Transverse colon (tissue), 4 donors: ENCODE results near the gene NAA16. TPM values are rescaled to one million over a fixed set of nuclear protein-coding genes. Genes with fewer than 3 reads are reported as not detected.
"Not testable (repeated sequence)": the region's sequence is repeated elsewhere in the genome, so short reads cannot be mapped to it uniquely, and the experiment has no call there.

ENCODE experiments used
- DNase-seq: peaks from one replicate; pipeline ENCODE4 v3.0.0-alpha.2; 2019
- H3K27ac ChIP-seq, 4 donors: fragments of 200-600 bp; sonication (generic); 2 replicates each; pipeline ENCODE4 v1.5.1; 2016 to 2018; ENCODE audit warnings: inconsistent platforms in 4 of 4
- H3K27me3 ChIP-seq: fragments of 200-600 bp; sonication (generic); 2 replicates; pipeline ENCODE4 v1.5.1; 2017; ENCODE audit warnings: inconsistent platforms
- H3K36me3 ChIP-seq, 4 donors: fragments of 200-600 bp; sonication (generic); 2 replicates each; pipeline ENCODE4 v1.5.1; 2017 to 2019; ENCODE audit warnings: inconsistent platforms in 4 of 4
- H3K4me1 ChIP-seq, 4 donors: fragments of 200-600 bp; sonication (generic); 2 replicates each; pipeline ENCODE4 v1.5.1; 2017 to 2020; ENCODE audit warnings: inconsistent platforms in 4 of 4
- H3K4me3 ChIP-seq, 4 donors: fragments of 200-600 bp; sonication (generic); 1 replicate in 1 of 4; 2 replicates in 3 of 4; pipeline versions ENCODE4 v1.5.1 to v1.6.1; 2017 to 2019; ENCODE audit warnings: inconsistent platforms in 4 of 4
- H3K9me3 ChIP-seq, 2 donors: fragments of 200-600 bp; sonication (generic); 2 replicates each; pipeline ENCODE4 v1.5.1; 2017 to 2019; ENCODE audit warnings: inconsistent platforms in 2 of 2
- EP300 ChIP-seq: sonication (generic); formaldehyde crosslinking; IDR thresholded peaks from one replicate; pipeline ENCODE4 v1.6.1; 2017; ENCODE audit warnings: antibody characterized with exemption, low read depth
- POLR2A ChIP-seq: fragments of 450-650 bp; IDR thresholded peaks from one replicate; pipeline ENCODE4 v1.6.1; 2016; ENCODE audit warnings: antibody characterized with exemption, mild to moderate bottlenecking, moderate library complexity
- POLR2AphosphoS5 ChIP-seq, 3 donors: sonication (generic); formaldehyde crosslinking; IDR thresholded peaks; one replicate each; pipeline ENCODE4 v1.6.1; 2016; ENCODE audit warnings: antibody characterized with exemption in 3 of 3
- WGBS, 2 donors: methylation state at CpG; one replicate each; pipeline ENCODE4 v1.1.5; 2018; ENCODE audit warnings: low coverage in 1 of 2; 5-methylcytosine and 5-hydroxymethylcytosine counted together
- in situ Hi-C, 4 donors: fragments of 200-750 bp; cut with MboI; loops; one replicate each; pipeline versions ENCODE4 v1.15.0 to v1.15.1; 2017; ENCODE audit warnings: low sequenced_read_pairs in 3 of 4, low pct_ligation_motif_present in 1 of 4, low pct_unique_long_range_greater_than_20kb in 1 of 4
- intact Hi-C: fragments of 100-400 bp; cut with DNase I; formaldehyde crosslinking; loops from one replicate; pipeline ENCODE4 v1.15.1; 2023; ENCODE audit warnings: low total_unique reads
- total RNA-seq, 4 donors: library from RNA; depleted of rRNA; stranded (reverse); fragments of >200 nt; gene quantifications; one replicate each; pipeline ENCODE4 v1.1.0, GENCODE V29; 2016
- TF ChIP-seq, protein P1 (sequence below), 5 experiments: fragments of 200-600 bp in 3 of 5; fragments of 450-650 bp in 2 of 5; sonication (generic) in 3 of 5; IDR thresholded peaks; 1 replicate in 2 of 5; 2 replicates in 3 of 5; pipeline ENCODE4 v1.5.1; 2016 to 2017; ENCODE audit warnings: antibody characterized with exemption in 5 of 5, inconsistent platforms in 3 of 5, mild to moderate bottlenecking in 2 of 5, moderate library complexity in 1 of 5

Gene NAA16
- total RNA-seq, 4 donors from 2014 or later, result 9.1 to 38.6 (median 19.6) TPM

DNA sequence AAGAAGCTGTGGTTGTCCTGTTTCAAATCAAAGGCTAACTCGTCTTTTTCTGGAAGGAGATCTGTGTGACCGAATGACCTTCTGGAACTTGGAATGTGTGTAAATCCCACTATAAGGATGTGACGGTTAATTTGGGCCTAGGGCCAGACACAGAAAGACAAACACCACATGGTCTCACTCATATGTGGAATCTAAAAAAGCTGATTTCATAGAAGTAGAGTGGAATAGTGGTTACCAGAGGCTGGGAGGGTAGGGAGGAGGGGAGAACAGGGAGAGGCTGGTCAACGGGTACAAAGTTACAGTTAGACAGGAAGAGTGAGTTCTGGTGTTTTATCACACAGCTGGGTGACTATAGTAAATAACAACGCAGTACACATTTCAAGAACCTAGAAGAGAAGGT, 107.0 kb downstream of the NAA16 start:
- no peaks in the 10 kb centered on the region for H3K4me1 ChIP-seq
- DNase-seq, result no peak
- intact Hi-C loops (no loop called here), in situ Hi-C loops (loop anchor here in 2 of 4 donors (25.0 kb wide), 3 partner anchors 219 to 694 kb away; no protein-coding TSS in a partner anchor)
- no peak overlapping the region for H3K4me3 ChIP-seq
- no peak overlapping the region for H3K27ac ChIP-seq
- H3K27me3 ChIP-seq, result no peaks in the 10 kb centered on the region
- no peaks in the 10 kb centered on the region for H3K9me3 ChIP-seq
- no peaks in the 10 kb centered on the region for H3K36me3 ChIP-seq
- TF ChIP-seq, protein P1, sequence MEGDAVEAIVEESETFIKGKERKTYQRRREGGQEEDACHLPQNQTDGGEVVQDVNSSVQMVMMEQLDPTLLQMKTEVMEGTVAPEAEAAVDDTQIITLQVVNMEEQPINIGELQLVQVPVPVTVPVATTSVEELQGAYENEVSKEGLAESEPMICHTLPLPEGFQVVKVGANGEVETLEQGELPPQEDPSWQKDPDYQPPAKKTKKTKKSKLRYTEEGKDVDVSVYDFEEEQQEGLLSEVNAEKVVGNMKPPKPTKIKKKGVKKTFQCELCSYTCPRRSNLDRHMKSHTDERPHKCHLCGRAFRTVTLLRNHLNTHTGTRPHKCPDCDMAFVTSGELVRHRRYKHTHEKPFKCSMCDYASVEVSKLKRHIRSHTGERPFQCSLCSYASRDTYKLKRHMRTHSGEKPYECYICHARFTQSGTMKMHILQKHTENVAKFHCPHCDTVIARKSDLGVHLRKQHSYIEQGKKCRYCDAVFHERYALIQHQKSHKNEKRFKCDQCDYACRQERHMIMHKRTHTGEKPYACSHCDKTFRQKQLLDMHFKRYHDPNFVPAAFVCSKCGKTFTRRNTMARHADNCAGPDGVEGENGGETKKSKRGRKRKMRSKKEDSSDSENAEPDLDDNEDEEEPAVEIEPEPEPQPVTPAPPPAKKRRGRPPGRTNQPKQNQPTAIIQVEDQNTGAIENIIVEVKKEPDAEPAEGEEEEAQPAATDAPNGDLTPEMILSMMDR (IDR thresholded peaks at IDR 0.05), result no peak
- TF ChIP-seq POLR2AphosphoS5 (IDR thresholded peaks at IDR 0.05), result no peak
- TF ChIP-seq EP300, result no peak
- no peak for TF ChIP-seq POLR2A
- WGBS, 2 donors, result 38 to 44% methylated on average over 4 to 5 of the region's 5 CpGs

DNA sequence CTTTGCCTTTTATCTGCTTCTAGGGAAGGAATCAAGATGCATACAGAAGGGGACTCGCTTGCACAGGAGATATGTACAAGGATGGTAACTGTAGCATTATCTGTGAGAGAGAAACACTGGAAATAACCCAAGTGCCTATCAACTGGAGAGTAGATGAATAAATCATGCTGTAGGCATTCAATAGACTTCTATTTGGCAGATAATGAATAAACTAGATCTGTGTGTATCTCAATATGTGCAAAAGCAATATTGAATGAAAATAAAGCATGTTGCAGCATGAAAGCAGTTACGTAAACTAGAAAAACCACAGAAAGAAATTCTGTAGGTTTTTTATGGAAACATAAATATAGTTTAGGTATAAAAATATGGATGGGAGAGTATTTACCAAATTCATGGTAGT, 107.7 kb downstream of the NAA16 start:
- in situ Hi-C loops, result loop anchor here in 2 of 4 donors (25.0 kb wide), 3 partner anchors 219 to 694 kb away; no protein-coding TSS in a partner anchor
- Histone ChIP-seq H3K9me3 (no peaks in the 10 kb centered on the region), H3K36me3 (no peaks in the 10 kb centered on the region), H3K27ac (no peak overlapping the region), H3K27me3 (no peaks in the 10 kb centered on the region), H3K4me1 (no peaks in the 10 kb centered on the region), H3K4me3 (no peak overlapping the region)
- no peak for DNase-seq
- no peak for TF ChIP-seq EP300
- no peak for TF ChIP-seq POLR2AphosphoS5 (IDR thresholded peaks at IDR 0.05)
- no peak for TF ChIP-seq POLR2A
- TF ChIP-seq, protein P1 (IDR thresholded peaks at IDR 0.05), result no peak
- intact Hi-C loops, result no loop called here
- 75 to 97% methylated on average over 1 to 2 of the region's 2 CpGs for WGBS, 2 donors

DNA sequence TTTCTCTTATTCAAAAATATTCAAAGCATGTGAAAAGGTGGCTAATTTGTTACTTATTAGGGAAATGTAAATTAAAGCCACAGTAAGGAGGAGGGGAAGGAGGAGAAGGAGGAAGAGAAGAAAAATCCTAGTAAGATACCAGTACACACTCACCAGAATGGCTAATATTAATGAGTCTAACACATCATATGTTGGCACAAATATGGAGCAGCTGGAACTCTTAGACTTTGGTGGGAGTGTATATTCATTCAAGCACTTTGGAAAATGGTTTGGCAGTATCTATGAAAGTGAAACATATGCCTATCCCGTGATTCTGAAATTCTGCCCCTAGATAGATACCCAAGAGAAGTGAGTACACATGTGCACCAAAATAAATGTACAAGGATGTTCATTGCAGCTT, 108.1 kb downstream of the NAA16 start:
- Histone ChIP-seq H3K4me1 (no peaks in the 10 kb centered on the region), H3K27me3 (no peaks in the 10 kb centered on the region), H3K9me3 (no peaks in the 10 kb centered on the region), H3K27ac (no peak overlapping the region), H3K4me3 (no peak overlapping the region), H3K36me3 (no peaks in the 10 kb centered on the region)
- WGBS, 2 donors, result 40 to 58% methylated on average over 1 of the region's 1 CpG
- intact Hi-C loops (no loop called here), in situ Hi-C loops (loop anchor here in 2 of 4 donors (25.0 kb wide), 3 partner anchors 218 to 693 kb away; no protein-coding TSS in a partner anchor)
- DNase-seq, result no peak
- TF ChIP-seq POLR2A, result no peak
- TF ChIP-seq POLR2AphosphoS5 (IDR thresholded peaks at IDR 0.05), result no peak
- TF ChIP-seq, protein P1 (IDR thresholded peaks at IDR 0.05), result no peak
- no peak for TF ChIP-seq EP300

DNA sequence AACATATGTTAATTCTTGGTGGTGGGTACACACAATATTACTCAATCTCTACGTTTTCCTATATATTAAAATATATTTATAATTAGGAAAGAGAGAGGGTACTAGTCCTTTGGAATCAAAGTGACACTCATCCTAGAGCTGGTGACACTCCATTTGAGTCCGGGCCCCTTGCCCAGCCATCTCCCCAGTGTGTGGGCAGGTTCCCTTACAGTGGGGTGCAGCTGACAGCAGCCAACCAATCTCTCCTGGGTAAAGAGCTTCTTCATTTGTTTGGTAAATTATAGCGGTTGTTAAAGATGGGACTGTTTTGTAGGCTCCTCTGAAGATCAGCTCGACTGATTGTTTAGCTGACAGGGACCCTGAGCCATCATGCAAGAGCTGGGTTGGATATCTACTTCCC, 109.1 kb downstream of the NAA16 start:
- no peaks in the 10 kb centered on the region for H3K9me3 ChIP-seq
- DNase-seq, result no peak
- intact Hi-C loops (no loop called here), in situ Hi-C loops (loop anchor here in 2 of 4 donors (25.0 kb wide), 3 partner anchors 217 to 692 kb away; no protein-coding TSS in a partner anchor)
- no peaks in the 10 kb centered on the region for H3K36me3 ChIP-seq
- no peaks in the 10 kb centered on the region for H3K27me3 ChIP-seq
- no peaks in the 10 kb centered on the region for H3K4me1 ChIP-seq
- WGBS, 2 donors, result 80 to 82% methylated on average over 4 of the region's 4 CpGs
- H3K4me3 ChIP-seq, result no peak overlapping the region
- TF ChIP-seq, protein P1 (IDR thresholded peaks at IDR 0.05), result no peak
- TF ChIP-seq POLR2AphosphoS5 (IDR thresholded peaks at IDR 0.05), result no peak
- no peak for TF ChIP-seq EP300
- no peak for TF ChIP-seq POLR2A
- no peak overlapping the region for H3K27ac ChIP-seq

DNA sequence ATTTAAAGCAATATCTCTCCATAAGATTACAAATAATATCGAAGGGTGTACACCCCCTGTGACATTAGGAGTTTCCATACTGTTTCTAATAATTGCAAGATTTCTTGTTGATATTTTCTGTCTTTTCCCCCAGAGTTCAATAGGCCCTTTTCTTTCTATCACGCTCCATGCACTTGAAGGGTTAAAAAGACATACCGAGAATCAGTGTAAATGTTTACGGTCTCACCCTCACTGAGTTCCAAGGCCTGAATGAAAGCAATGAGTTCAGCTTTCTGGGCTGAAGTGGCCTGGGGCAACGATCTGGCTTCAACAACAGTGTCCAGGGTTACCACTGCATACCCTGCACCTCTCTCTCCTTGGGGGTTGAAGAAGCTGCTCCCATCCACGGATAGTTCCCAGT, 110.3 kb downstream of the NAA16 start:
- H3K36me3 ChIP-seq, H3K9me3 ChIP-seq, DNase-seq, H3K27ac ChIP-seq, H3K4me3 ChIP-seq, H3K27me3 ChIP-seq, intact Hi-C loops, H3K4me1 ChIP-seq: not testable (repeated sequence)
- WGBS, 2 donors, result 77 to 88% methylated on average over 1 to 6 of the region's 6 CpGs
- in situ Hi-C loops, result loop anchor here in 2 of 4 donors (25.0 kb wide), 3 partner anchors 216 to 691 kb away; no protein-coding TSS in a partner anchor

DNA sequence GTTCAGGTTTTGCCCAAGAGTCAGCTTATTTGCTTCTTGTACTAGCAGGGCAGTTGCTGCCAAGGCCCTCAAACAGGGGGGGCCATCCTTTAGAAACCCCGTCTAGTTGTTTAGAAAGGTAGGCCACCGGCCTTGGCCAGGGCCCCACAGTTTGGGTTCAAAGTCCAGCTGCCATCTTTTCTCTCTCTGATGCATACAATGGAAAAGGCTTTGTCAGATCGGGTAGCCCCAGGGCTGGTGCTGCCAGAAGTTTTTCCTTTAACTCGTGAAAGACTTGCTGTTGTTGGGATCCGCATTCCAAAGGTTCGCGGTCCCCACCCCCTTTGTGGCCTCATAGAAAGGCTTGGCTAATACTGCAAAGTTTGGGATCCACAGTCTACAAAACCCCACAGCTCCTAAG, 110.9 kb downstream of the NAA16 start:
- H3K4me1 ChIP-seq, H3K27me3 ChIP-seq, H3K27ac ChIP-seq, DNase-seq, intact Hi-C loops, H3K9me3 ChIP-seq, H3K4me3 ChIP-seq, H3K36me3 ChIP-seq: not testable (repeated sequence)
- WGBS, 2 donors, result 66 to 75% methylated on average over 2 to 7 of the region's 7 CpGs
- in situ Hi-C loops, result loop anchor here in 2 of 4 donors (25.0 kb wide), 3 partner anchors 215 to 690 kb away; no protein-coding TSS in a partner anchor

DNA sequence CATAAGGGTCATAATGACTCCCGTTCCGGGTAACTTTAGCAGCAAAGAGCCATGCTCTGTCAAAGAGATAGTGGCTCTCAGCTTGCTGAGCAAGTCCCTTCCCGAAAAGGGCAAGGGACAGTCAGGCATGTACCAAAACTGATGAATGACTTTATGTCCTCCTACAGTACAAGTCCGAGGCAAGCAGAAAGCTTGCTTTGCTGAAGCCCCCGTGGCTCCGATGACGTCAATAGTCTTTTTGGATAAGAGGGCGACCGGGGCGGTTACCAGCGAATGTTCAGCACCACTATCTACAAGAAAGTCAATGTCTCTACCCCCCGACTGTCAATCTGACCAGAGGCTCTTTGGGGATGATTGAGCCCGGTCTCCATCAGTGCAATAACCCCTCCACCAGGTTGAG, 112.2 kb downstream of the NAA16 start:
- DNase-seq, H3K27ac ChIP-seq, H3K4me1 ChIP-seq, H3K9me3 ChIP-seq, H3K36me3 ChIP-seq, H3K4me3 ChIP-seq, intact Hi-C loops, H3K27me3 ChIP-seq: not testable (repeated sequence)
- WGBS, 2 donors, result 82% methylated on average over 13 of the region's 13 CpGs; no CpG with 5 or more reads in 1 of the 2 donors
- in situ Hi-C loops, result loop anchor here in 2 of 4 donors (25.0 kb wide), 3 partner anchors 214 to 689 kb away; no protein-coding TSS in a partner anchor
